Spleen (tissue), 7 donors: ENCODE data around the gene GLIS1.

ENCODE experiments used
- POLR2A ChIP-seq, 3 donors: fragments of 450-650 bp; IDR thresholded peaks; one replicate each; pipeline ENCODE4 v1.5.1; 2017; ENCODE audit warnings: antibody characterized with exemption in 3 of 3, mild to moderate bottlenecking in 1 of 3
- POLR2AphosphoS5 ChIP-seq, 3 donors: sonication (generic); formaldehyde crosslinking; IDR thresholded peaks; one replicate each; pipeline ENCODE4 v1.5.1; 2017; ENCODE audit warnings: antibody characterized with exemption in 3 of 3
- TF ChIP-seq, protein P1 (sequence below), 11 experiments: fragments of 200-600 bp in 7 of 11; fragments of 450-650 bp in 4 of 11; sonication (generic) in 4 of 11; IDR thresholded peaks in 8 of 11; conservative IDR thresholded peaks in 3 of 11; 1 replicate in 7 of 11; 2 replicates in 4 of 11; pipeline versions ENCODE4 v1.4.0 to v1.8.0; 2016 to 2021; ENCODE audit warnings: antibody characterized with exemption in 11 of 11, inconsistent platforms in 4 of 11, mild to moderate bottlenecking in 1 of 11
- donor health status: DM: no; HTN: no; CAD: no; lungs with moderate emphysema.
- donor health status: DM: no; HTN: no; CAD: no.
- donor health status: DM: no; HTN: no; CAD: no.

DNA sequence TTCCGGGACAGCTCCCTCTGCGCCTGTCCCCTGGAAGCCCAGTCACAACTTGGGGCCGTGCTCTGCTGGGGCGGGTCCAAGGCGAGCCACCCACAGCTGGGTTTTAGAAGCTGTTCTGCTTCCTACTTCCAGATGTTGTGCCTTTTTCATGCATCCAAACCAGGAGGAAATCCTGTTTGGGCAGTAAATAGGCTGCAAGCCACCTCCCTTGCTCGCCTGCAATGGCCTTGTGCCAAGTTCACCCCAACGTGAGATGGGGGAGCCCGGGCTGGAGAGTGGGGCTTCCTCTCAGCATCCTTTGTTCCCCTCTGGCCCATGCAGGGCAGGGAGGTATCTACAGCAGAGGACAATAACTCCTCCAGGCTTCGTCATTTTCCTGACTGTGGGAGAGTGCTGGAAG, 206.6 kb downstream of the GLIS1 start:
- TF ChIP-seq, protein P1, sequence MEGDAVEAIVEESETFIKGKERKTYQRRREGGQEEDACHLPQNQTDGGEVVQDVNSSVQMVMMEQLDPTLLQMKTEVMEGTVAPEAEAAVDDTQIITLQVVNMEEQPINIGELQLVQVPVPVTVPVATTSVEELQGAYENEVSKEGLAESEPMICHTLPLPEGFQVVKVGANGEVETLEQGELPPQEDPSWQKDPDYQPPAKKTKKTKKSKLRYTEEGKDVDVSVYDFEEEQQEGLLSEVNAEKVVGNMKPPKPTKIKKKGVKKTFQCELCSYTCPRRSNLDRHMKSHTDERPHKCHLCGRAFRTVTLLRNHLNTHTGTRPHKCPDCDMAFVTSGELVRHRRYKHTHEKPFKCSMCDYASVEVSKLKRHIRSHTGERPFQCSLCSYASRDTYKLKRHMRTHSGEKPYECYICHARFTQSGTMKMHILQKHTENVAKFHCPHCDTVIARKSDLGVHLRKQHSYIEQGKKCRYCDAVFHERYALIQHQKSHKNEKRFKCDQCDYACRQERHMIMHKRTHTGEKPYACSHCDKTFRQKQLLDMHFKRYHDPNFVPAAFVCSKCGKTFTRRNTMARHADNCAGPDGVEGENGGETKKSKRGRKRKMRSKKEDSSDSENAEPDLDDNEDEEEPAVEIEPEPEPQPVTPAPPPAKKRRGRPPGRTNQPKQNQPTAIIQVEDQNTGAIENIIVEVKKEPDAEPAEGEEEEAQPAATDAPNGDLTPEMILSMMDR (IDR thresholded peaks at IDR 0.05 in 8 of 11, conservative IDR thresholded peaks at IDR 0.05 in 3 of 11), result no peak
- no peak for TF ChIP-seq POLR2A (IDR thresholded peaks at IDR 0.05)
- no peak for TF ChIP-seq POLR2AphosphoS5 (IDR thresholded peaks at IDR 0.05)
